ENCODE measurements around the gene NR1H2.

The NR1H2 gene

DNA sequence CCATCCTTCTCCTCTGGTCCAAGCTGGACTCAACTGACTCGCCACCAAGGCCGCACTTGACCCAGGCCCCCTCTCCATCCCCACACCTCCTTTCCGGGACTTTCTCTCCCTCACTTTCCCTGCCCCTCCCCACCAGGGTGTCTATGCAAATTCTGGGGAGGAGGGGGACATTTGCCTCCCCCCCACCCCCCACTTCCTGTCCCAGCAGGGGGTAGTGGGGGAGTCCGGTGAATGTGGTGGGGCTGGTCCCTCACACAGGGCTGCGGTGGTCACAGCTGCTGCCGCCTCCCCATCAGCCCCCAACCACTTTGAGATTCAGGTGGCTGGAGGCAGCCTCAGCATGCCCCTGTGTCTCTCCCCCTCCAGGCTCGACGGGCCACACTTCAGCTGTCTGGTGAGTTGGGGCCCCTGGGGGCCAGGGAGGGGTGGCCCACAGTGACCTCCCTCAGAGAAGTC lies 43.4 kb downstream of the NR1H2 start:
- TF ChIP-seq, protein P1, sequence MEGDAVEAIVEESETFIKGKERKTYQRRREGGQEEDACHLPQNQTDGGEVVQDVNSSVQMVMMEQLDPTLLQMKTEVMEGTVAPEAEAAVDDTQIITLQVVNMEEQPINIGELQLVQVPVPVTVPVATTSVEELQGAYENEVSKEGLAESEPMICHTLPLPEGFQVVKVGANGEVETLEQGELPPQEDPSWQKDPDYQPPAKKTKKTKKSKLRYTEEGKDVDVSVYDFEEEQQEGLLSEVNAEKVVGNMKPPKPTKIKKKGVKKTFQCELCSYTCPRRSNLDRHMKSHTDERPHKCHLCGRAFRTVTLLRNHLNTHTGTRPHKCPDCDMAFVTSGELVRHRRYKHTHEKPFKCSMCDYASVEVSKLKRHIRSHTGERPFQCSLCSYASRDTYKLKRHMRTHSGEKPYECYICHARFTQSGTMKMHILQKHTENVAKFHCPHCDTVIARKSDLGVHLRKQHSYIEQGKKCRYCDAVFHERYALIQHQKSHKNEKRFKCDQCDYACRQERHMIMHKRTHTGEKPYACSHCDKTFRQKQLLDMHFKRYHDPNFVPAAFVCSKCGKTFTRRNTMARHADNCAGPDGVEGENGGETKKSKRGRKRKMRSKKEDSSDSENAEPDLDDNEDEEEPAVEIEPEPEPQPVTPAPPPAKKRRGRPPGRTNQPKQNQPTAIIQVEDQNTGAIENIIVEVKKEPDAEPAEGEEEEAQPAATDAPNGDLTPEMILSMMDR (IDR thresholded peaks at IDR 0.05; ENCODE audit: insufficient read depth, low read length, poor library complexity, severe bottlenecking), result no peak
- no peaks in the 10 kb centered on the region for H3K27me3 ChIP-seq (replicated peaks; ENCODE audit: control insufficient read depth, insufficient read depth, low read length)
- H3K36me3 ChIP-seq (ENCODE audit: control insufficient read depth, insufficient read depth, low read length), result peaks cover 6% of the 10 kb centered on the region
- H3K4me3 ChIP-seq (replicated peaks; ENCODE audit: low read depth, low read length), result peak overlapping the region; percentile 71
- DNase-seq (ENCODE audit: extremely low read depth, insufficient read length), result peak; percentile 77

- peak overlapping the region; percentile 71 for H3K4me3 ChIP-seq (replicated peaks; ENCODE audit: low read depth, low read length)
- TF ChIP-seq, protein P1 (IDR thresholded peaks at IDR 0.05; ENCODE audit: insufficient read depth, low read length, poor library complexity, severe bottlenecking), result no peak
- no peak for DNase-seq (ENCODE audit: extremely low read depth, insufficient read length)
- H3K27me3 ChIP-seq (replicated peaks; ENCODE audit: control insufficient read depth, insufficient read depth, low read length), result no peaks in the 10 kb centered on the region
- peaks cover 6% of the 10 kb centered on the region for H3K36me3 ChIP-seq (ENCODE audit: control insufficient read depth, insufficient read depth, low read length)
These were observed 43.9 kb downstream of the NR1H2 start for GRCh38 chr19:50420127-50420526.

- TF ChIP-seq, protein P1 (IDR thresholded peaks at IDR 0.05; ENCODE audit: insufficient read depth, low read length, poor library complexity, severe bottlenecking), result no peak
- Histone ChIP-seq H3K4me3 (replicated peaks; ENCODE audit: low read depth, low read length) (no peak overlapping the region; the same call in 1 of the 2 replicates), H3K27me3 (replicated peaks; ENCODE audit: control insufficient read depth, insufficient read depth, low read length) (no peaks in the 10 kb centered on the region), H3K36me3 (ENCODE audit: control insufficient read depth, insufficient read depth, low read length) (peaks cover 6% of the 10 kb centered on the region)
- no peak for DNase-seq (ENCODE audit: extremely low read depth, insufficient read length)
These were observed 44.6 kb downstream of the NR1H2 start for GRCh38 chr19:50420808-50421207.

- H3K4me3 ChIP-seq (replicated peaks; ENCODE audit: low read depth, low read length), result peak overlapping the region; percentile 20; the same call in 1 of the 2 replicates
- TF ChIP-seq, protein P1 (IDR thresholded peaks at IDR 0.05; ENCODE audit: insufficient read depth, low read length, poor library complexity, severe bottlenecking), result no peak
- H3K27me3 ChIP-seq (replicated peaks; ENCODE audit: control insufficient read depth, insufficient read depth, low read length), result no peaks in the 10 kb centered on the region
- DNase-seq (ENCODE audit: extremely low read depth, insufficient read length), result no peak
- peaks cover 6% of the 10 kb centered on the region for H3K36me3 ChIP-seq (ENCODE audit: control insufficient read depth, insufficient read depth, low read length)
These were observed 46.4 kb downstream of the NR1H2 start for GRCh38 chr19:50422397-50423278.

DNA sequence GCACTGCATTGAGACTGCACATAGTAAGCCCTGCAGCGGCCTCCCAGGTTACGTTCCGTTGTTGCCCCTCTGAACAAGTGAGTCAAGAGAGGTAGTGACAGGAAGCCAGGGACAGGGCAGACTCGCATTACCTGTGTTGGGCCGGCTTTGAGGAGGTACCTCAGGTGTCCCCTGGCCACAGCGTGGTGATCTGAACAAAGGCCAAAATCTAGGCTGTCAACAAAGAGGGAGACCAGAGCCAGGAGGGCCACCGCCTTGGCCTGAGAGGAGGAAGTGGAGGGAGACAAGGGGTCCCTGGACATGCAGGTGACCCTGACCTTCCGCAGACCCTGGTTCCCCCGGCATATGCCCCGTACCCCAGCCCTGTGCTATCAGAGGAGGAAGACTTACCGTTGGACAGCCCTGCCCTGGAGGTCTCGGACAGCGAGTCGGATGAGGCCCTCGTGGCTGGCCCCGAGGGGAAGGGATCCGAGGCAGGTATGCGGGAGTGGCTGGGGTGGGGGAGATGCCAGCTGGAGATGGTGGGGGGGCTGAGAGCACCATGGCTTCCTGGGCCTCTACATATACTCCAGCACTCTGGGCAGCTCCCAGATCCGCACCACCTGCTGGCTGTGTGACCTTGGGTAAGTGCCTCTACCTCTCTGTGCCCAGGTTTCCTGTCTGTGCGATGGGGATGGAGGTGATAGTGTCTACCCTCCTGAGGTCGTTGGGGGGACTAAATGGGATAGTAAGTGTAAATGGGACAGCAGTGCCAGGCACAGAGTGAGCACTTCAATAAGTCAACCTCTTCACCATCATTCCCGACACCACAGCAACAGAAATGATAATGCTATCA lies 47.2 kb downstream of the NR1H2 start:
- H3K36me3 ChIP-seq (ENCODE audit: control insufficient read depth, insufficient read depth, low read length), result peaks cover 6% of the 10 kb centered on the region
- H3K27me3 ChIP-seq (replicated peaks; ENCODE audit: control insufficient read depth, insufficient read depth, low read length), result no peaks in the 10 kb centered on the region
- TF ChIP-seq, protein P1 (IDR thresholded peaks at IDR 0.05; ENCODE audit: insufficient read depth, low read length, poor library complexity, severe bottlenecking), result no peak
- DNase-seq (ENCODE audit: extremely low read depth, insufficient read length), result no peak
- no peak overlapping the region for H3K4me3 ChIP-seq (replicated peaks; ENCODE audit: low read depth, low read length)

All from GM06990 (cell line).